K562 (cell line): ENCODE data around the gene TFPT. TPM values are rescaled to one million over a fixed set of nuclear protein-coding genes. Genes with fewer than 3 reads are reported as not detected.

Experiments used
- ARNT ChIP-seq, 2 experiments: fragments of 450-650 bp; IDR thresholded peaks; 2 replicates each; pipeline ENCODE4 v1.6.1; 2016; ENCODE audit warnings: mild to moderate bottlenecking in 1 of 2
- FOS ChIP-seq: IDR thresholded peaks from 3 replicates; pipeline ENCODE4 v1.6.1; 2011; ENCODE audit not compliant: insufficient read length; ENCODE audit errors: extremely low read depth
- FOXA3 ChIP-seq, 2 experiments: fragments of 450-650 bp in 1 of 2; sonication (generic) in 1 of 2; formaldehyde crosslinking; IDR thresholded peaks in 1 of 2; conservative IDR thresholded peaks in 1 of 2; 2 replicates each; pipeline versions ENCODE4 v1.4.0 to v1.8.0; 2020 to 2022; ENCODE audit warnings: mild to moderate bottlenecking in 2 of 2, missing genetic modification reagents in 1 of 2
- IFI16 ChIP-seq: fragments of 250-450 bp; sonication (Bioruptor Pico); IDR thresholded peaks from 2 replicates; pipeline ENCODE4 v2.1.2; 2022; ENCODE audit warnings: mild to moderate bottlenecking, inconsistent platforms
- MAFK ChIP-seq: IDR thresholded peaks from 2 replicates; pipeline ENCODE4 v1.6.1; 2011; ENCODE audit warnings: low read length, improper control_type of control experiment
- MAZ ChIP-seq, 2 experiments: fragments of 450-650 bp in 1 of 2; sonication (generic) in 1 of 2; formaldehyde crosslinking; IDR thresholded peaks in 1 of 2; conservative IDR thresholded peaks in 1 of 2; 2 replicates each; pipeline versions ENCODE4 v1.4.0 to v1.5.0; 2020; ENCODE audit warnings: mild to moderate bottlenecking in 1 of 2, missing genetic modification reagents in 1 of 2
- MTA3 ChIP-seq: fragments of 450-650 bp; formaldehyde crosslinking; IDR thresholded peaks from 2 replicates; pipeline ENCODE4 v1.6.1; 2017; ENCODE audit warnings: mild to moderate bottlenecking, borderline replicate concordance
- NBN ChIP-seq: fragments of 450-650 bp; IDR thresholded peaks from 2 replicates; pipeline ENCODE4 v1.6.1; 2016; ENCODE audit warnings: low read depth, mild to moderate bottlenecking
- NCOA4 ChIP-seq: fragments of 450-650 bp; IDR thresholded peaks from 2 replicates; pipeline ENCODE4 v1.6.1; 2018; ENCODE audit warnings: mild to moderate bottlenecking; ENCODE audit not compliant: partially characterized antibody
- PHF20 ChIP-seq: fragments of 450-650 bp; IDR thresholded peaks from 2 replicates; pipeline ENCODE4 v1.6.1; 2018; ENCODE audit not compliant: partially characterized antibody
- PTTG1 ChIP-seq: fragments of 450-650 bp; IDR thresholded peaks from 2 replicates; pipeline ENCODE4 v1.6.1; 2016; ENCODE audit warnings: low read depth, mild to moderate bottlenecking, missing genetic modification characterization, missing compliant biosample characterization
- SMARCA4 ChIP-seq: fragments of 450-650 bp; IDR thresholded peaks from 2 replicates; pipeline ENCODE4 v1.6.1; 2016
- SREBF2 ChIP-seq: sonication (generic); formaldehyde crosslinking; IDR thresholded peaks from 2 replicates; pipeline ENCODE4 v1.4.0; 2020; ENCODE audit warnings: mild to moderate bottlenecking, missing genetic modification reagents
- ZBTB8A ChIP-seq: fragments of 450-650 bp; IDR thresholded peaks from 2 replicates; pipeline ENCODE4 v1.6.1; 2018; ENCODE audit warnings: mild to moderate bottlenecking, moderate library complexity; ENCODE audit not compliant: partially characterized antibody
- ZKSCAN8 ChIP-seq: fragments of 200-800 bp; sonication (Bioruptor generic); IDR thresholded peaks from 2 replicates; pipeline ENCODE4 v1.6.1; 2016; ENCODE audit warnings: missing genetic modification characterization, missing compliant biosample characterization
- ZNF347 ChIP-seq: fragments of 450-650 bp; formaldehyde crosslinking; IDR thresholded peaks from 2 replicates; pipeline ENCODE4 v1.4.0; 2020; ENCODE audit warnings: low read depth, mild to moderate bottlenecking, moderate library complexity
- ZNF384 ChIP-seq: IDR thresholded peaks from 2 replicates; pipeline ENCODE4 v1.6.1; 2012; ENCODE audit warnings: low read depth, low read length, improper control_type of control experiment
- polyA plus RNA-seq, 8 experiments: library from polyadenylated mRNA; depleted of rRNA in 4 of 8; stranded (reverse) in 5 of 8; unstranded in 3 of 8; fragments of >200 nt; fragmentation: Nextera tagmentation in 2 of 8; fragmentation: Illumina TruSeq in 1 of 8; extraction: Ambion mirVana in 2 of 8; extraction: Trizol in 1 of 8; gene quantifications; 2 replicates each; pipeline versions ENCODE4 v1.2.1 to v1.2.3, GENCODE V29; 2011 to 2014; ENCODE audit warnings: inconsistent platforms in 1 of 8, missing spikeins in 1 of 8
- total RNA-seq, 7 experiments: library from RNA; depleted of rRNA in 6 of 7; stranded (reverse); fragments of >200 nt in 6 of 7; fragmentation: Illumina TruSeq in 2 of 7; extraction: Trizol in 2 of 7; gene quantifications; 2 replicates each; pipeline versions ENCODE4 v1.2.1 to v1.2.3, GENCODE V29; 2011 to 2021; ENCODE audit warnings: low replicate concordance in 1 of 7
- TF ChIP-seq, protein P1 (sequence below): sonication (generic); formaldehyde crosslinking; IDR thresholded peaks from 2 replicates; pipeline ENCODE4 v1.8.0; 2022; ENCODE audit warnings: mild to moderate bottlenecking, missing genetic modification reagents
- TF ChIP-seq, protein P2 (sequence below): fragments of 450-650 bp; IDR thresholded peaks from 2 replicates; pipeline ENCODE4 v1.6.1; 2016; ENCODE audit warnings: mild to moderate bottlenecking
- TF ChIP-seq, protein P3 (sequence below): fragments of 450-650 bp; IDR thresholded peaks from 2 replicates; pipeline ENCODE4 v1.6.1; 2016; ENCODE audit warnings: borderline replicate concordance
- TF ChIP-seq, protein P4 (sequence below): IDR thresholded peaks from 2 replicates; pipeline ENCODE4 v1.6.1; 2012; ENCODE audit warnings: low read depth, low read length, improper control_type of control experiment, borderline replicate concordance

Gene TFPT
- total and polyA plus RNA-seq, 9 of the 15 experiments (the other 6 are each of a cell fraction or from before 2014, with no cell fraction given), result 0.72 to 16.4 (median 9.2) TPM

DNA sequence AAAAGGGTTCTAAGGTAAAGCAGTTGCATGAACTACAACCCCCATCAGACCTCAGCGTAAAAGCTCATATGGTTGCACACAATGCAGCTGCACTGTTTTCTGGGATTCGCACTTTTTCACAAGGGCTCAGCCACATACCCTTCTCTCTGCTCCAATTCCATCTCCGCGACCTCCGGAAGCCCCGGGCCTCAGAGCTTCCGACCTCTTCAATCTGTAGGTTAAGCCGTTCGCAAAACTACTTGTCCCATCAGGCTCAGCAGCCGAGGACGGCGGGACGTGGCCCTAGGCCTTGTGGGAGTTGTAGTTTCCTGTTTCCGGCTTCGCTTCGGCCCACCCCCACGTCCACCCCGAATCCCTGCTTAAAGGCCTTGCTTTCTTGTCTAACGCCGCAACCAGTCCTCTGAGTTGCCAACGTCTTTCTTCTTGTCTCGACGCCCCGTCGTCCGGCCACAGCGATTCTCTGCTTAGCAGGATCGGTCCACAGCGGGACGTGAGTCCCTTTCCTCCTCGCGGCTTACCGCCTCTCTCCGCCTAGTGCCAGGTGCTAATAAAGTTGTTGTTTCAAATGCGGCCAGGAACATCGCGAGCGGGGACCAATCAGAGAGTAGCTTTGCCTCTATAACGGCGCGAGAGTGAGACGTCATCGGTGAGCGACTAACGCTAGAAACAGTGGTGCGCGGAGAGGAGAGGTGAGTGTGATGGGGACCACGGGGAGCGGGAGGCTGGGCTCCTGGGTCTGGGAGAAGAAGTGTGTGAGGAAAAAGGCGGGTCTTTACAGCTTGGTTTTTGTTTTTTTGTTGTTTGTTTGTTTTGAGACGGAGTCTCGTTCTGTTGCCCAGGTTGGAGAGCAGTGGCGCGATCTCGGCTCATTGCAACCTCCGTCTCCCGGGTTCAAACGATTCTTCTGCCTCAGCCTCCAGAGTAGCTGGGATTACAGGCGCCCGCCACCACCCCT, at the start of gene TFPT, which contains the start of gene PRPF31 (continued):
- TF ChIP-seq, protein P1, sequence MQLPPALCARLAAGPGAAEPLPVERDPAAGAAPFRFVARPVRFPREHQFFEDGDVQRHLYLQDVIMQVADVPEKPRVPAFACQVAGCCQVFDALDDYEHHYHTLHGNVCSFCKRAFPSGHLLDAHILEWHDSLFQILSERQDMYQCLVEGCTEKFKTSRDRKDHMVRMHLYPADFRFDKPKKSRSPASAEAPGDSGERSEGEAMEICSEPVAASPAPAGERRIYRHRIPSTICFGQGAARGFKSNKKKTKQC (CRISPR knock-in tag), result peak; percentile 89
- TF ChIP-seq IFI16 (CRISPR knock-in tag), result no peak
- TF ChIP-seq ARNT (IDR thresholded peaks at IDR 0.05), result peak in 1 of 2 experiments; percentile 95; a peak in 3 of 4 replicates
- no peak for TF ChIP-seq ZNF347
- peak; percentile 94 for TF ChIP-seq NBN
- no peak for TF ChIP-seq PTTG1 (tag)
- TF ChIP-seq, protein P2, sequence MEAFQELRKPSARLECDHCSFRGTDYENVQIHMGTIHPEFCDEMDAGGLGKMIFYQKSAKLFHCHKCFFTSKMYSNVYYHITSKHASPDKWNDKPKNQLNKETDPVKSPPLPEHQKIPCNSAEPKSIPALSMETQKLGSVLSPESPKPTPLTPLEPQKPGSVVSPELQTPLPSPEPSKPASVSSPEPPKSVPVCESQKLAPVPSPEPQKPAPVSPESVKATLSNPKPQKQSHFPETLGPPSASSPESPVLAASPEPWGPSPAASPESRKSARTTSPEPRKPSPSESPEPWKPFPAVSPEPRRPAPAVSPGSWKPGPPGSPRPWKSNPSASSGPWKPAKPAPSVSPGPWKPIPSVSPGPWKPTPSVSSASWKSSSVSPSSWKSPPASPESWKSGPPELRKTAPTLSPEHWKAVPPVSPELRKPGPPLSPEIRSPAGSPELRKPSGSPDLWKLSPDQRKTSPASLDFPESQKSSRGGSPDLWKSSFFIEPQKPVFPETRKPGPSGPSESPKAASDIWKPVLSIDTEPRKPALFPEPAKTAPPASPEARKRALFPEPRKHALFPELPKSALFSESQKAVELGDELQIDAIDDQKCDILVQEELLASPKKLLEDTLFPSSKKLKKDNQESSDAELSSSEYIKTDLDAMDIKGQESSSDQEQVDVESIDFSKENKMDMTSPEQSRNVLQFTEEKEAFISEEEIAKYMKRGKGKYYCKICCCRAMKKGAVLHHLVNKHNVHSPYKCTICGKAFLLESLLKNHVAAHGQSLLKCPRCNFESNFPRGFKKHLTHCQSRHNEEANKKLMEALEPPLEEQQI, result 0 out of 2 replicates have a peak, but pooled peaks have one; percentile 14
- TF ChIP-seq, protein P3, sequence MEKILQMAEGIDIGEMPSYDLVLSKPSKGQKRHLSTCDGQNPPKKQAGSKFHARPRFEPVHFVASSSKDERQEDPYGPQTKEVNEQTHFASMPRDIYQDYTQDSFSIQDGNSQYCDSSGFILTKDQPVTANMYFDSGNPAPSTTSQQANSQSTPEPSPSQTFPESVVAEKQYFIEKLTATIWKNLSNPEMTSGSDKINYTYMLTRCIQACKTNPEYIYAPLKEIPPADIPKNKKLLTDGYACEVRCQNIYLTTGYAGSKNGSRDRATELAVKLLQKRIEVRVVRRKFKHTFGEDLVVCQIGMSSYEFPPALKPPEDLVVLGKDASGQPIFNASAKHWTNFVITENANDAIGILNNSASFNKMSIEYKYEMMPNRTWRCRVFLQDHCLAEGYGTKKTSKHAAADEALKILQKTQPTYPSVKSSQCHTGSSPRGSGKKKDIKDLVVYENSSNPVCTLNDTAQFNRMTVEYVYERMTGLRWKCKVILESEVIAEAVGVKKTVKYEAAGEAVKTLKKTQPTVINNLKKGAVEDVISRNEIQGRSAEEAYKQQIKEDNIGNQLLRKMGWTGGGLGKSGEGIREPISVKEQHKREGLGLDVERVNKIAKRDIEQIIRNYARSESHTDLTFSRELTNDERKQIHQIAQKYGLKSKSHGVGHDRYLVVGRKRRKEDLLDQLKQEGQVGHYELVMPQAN, result peak; percentile 97
- TF ChIP-seq MAFK, result 0 out of 2 replicates have a peak, but pooled peaks have one; percentile 7
- TF ChIP-seq SREBF2 (CRISPR knock-in tag), result no peak
- peak; percentile 99 for TF ChIP-seq PHF20
- peak; percentile 54 for TF ChIP-seq ZBTB8A
- peak; percentile 79 for TF ChIP-seq ZNF384
- no peak for TF ChIP-seq NCOA4
- TF ChIP-seq SMARCA4, result no peak
- TF ChIP-seq, protein P4, sequence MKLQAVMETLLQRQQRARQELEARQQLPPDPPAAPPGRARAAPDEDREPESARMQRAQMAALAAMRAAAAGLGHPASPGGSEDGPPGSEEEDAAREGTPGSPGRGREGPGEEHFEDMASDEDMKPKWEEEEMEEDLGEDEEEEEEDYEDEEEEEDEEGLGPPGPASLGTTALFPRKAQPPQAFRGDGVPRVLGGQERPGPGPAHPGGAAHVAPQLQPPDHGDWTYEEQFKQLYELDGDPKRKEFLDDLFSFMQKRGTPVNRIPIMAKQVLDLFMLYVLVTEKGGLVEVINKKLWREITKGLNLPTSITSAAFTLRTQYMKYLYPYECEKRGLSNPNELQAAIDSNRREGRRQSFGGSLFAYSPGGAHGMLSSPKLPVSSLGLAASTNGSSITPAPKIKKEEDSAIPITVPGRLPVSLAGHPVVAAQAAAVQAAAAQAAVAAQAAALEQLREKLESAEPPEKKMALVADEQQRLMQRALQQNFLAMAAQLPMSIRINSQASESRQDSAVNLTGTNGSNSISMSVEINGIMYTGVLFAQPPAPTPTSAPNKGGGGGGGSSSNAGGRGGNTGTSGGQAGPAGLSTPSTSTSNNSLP, result peak; percentile 41; the same call in 1 of the 2 replicates
- no peak; the same call in 1 of the 2 replicates for TF ChIP-seq ZKSCAN8 (CRISPR knock-in tag)
- TF ChIP-seq MAZ (CRISPR knock-in tag; conservative IDR thresholded peaks at IDR 0.05 in 1 of 2, IDR thresholded peaks at IDR 0.05 in 1 of 2), result peak; percentile 74 to 86
- peak; percentile 93; the same call in 1 of the 2 replicates for TF ChIP-seq MTA3
- TF ChIP-seq FOXA3 (CRISPR knock-in tag; conservative IDR thresholded peaks at IDR 0.05 in 1 of 2, IDR thresholded peaks at IDR 0.05 in 1 of 2), result no peak
- TF ChIP-seq FOS, result peak; percentile 78
